GM13976 (cell line): Measurements from ENCODE around the gene DPP6.

Source experiments
- DNase-seq: peaks from one replicate; pipeline ENCODE4 v3.0.0; 2012; ENCODE audit warnings: low spot score
- CTCF ChIP-seq: IDR thresholded peaks from 2 replicates; pipeline ENCODE4 v1.5.1; 2012; ENCODE audit warnings: borderline replicate concordance, mild to moderate bottlenecking; ENCODE audit not compliant: insufficient read depth; ENCODE audit errors: extremely low read depth, missing control alignments, control extremely low read depth
- in situ Hi-C: fragments of 300-500 bp; cut with MboI; formaldehyde crosslinking; loops from one replicate; pipeline ENCODE4 v1.12.0; 2022; ENCODE audit warnings: low sequenced_read_pairs, mixed read lengths, inconsistent platforms; ENCODE audit not compliant: unreplicated experiment

The DPP6 gene

GRCh38 chr7:154469652-154470051 lies 417.5 kb downstream of the DPP6 start:
- no peak for DNase-seq
- in situ Hi-C loops = no loop called here
- TF ChIP-seq CTCF = no peak

GRCh38 chr7:154472343-154472742 lies 420.1 kb downstream of the DPP6 start:
- DNase-seq = no peak
- in situ Hi-C loops = no loop called here
- TF ChIP-seq CTCF = no peak

- in situ Hi-C loops = no loop called here
- DNase-seq = no peak
- TF ChIP-seq CTCF = no peak
Observed at GRCh38 chr7:154473360-154473759, 421.2 kb downstream of the DPP6 start.

- in situ Hi-C loops = no loop called here
- no peak for DNase-seq
- no peak for TF ChIP-seq CTCF
Observed at GRCh38 chr7:154474903-154475520, 422.8 kb downstream of the DPP6 start.

GRCh38 chr7:154475864-154476263 lies 423.7 kb downstream of the DPP6 start:
- no peak for DNase-seq
- no peak for TF ChIP-seq CTCF
- in situ Hi-C loops = no loop called here

DNA sequence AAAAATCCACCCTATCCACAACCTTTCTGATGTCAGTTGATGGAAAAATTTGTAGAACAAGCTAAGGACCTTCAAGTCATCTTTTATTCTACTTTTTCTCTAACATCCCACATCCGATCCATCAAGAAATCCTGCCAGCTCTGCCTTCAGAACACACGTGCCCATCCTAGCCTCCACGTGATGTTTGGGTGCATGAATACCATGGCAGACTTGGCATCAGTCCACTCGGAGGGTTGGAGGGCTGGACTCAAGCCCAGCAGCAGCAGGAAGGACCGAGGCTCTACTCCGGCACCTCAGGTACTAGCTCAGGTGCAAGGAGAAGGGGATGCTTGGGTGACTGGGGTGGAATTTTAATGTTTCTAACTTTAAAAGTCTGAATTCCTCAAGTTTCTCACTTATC lies 428.6 kb downstream of the DPP6 start:
- in situ Hi-C loops = no loop called here
- TF ChIP-seq CTCF = no peak
- no peak for DNase-seq
